Progenitor cell of endocrine pancreas (in vitro differentiated cells): Measurements from ENCODE around the gene ATP23. TPM values are rescaled to one million over a fixed set of nuclear protein-coding genes. Genes with fewer than 3 reads are reported as not detected.

Source experiments
- DNase-seq: peaks from one replicate; pipeline ENCODE4 v3.0.0; 2021; ENCODE audit warnings: low spot score; ENCODE audit not compliant: unreplicated experiment
- H3K27ac Mint-ChIP-seq: 2 replicates; pipeline ENCODE4 v1.8.0; 2021; ENCODE audit warnings: mild to moderate bottlenecking, moderate library complexity, mixed read lengths
- H3K27me3 Mint-ChIP-seq: 2 replicates; pipeline ENCODE4 v1.8.0; 2021; ENCODE audit warnings: mixed read lengths
- H3K36me3 Mint-ChIP-seq: 2 replicates; pipeline ENCODE4 v1.8.0; 2022; ENCODE audit warnings: mixed read lengths; ENCODE audit not compliant: insufficient read depth
- H3K4me1 Mint-ChIP-seq: 2 replicates; pipeline ENCODE4 v1.8.0; 2021; ENCODE audit warnings: low read depth, mixed read lengths
- H3K4me3 Mint-ChIP-seq: 2 replicates; pipeline ENCODE4 v1.8.0; 2021; ENCODE audit warnings: low read depth, mild to moderate bottlenecking, moderate library complexity, mixed read lengths
- H3K9me3 Mint-ChIP-seq: 2 replicates; pipeline ENCODE4 v1.8.0; 2021; ENCODE audit warnings: low read depth, mixed read lengths
- CTCF ChIP-seq: fragments of 200-600 bp; sonication (generic); IDR thresholded peaks from one replicate; pipeline ENCODE4 v1.5.0; 2021; ENCODE audit warnings: antibody characterized with exemption, mild to moderate bottlenecking; ENCODE audit not compliant: unreplicated experiment
- total RNA-seq: library from RNA; stranded (reverse); gene quantifications from 2 replicates; pipeline ENCODE4 v1.2.1, GENCODE V29; 2021

ATP23 gene
- total RNA-seq, 1 donor from 2014 or later: 6.0 TPM

GRCh38 chr12:58000499-58000898 is 59.1 kb downstream of the ATP23 start:
- no peak overlapping the region for H3K4me3 Mint-ChIP-seq
- H3K27me3 Mint-ChIP-seq: no peaks in the 10 kb centered on the region
- H3K27ac Mint-ChIP-seq: no peak overlapping the region
- DNase-seq: no peak
- no peaks in the 10 kb centered on the region for H3K36me3 Mint-ChIP-seq
- TF ChIP-seq CTCF: no peak
- peaks cover 28% of the 10 kb centered on the region for H3K9me3 Mint-ChIP-seq
- no peaks in the 10 kb centered on the region for H3K4me1 Mint-ChIP-seq

GRCh38 chr12:58007875-58008274 is 66.5 kb downstream of the ATP23 start:
- DNase-seq: no peak
- H3K27ac Mint-ChIP-seq: no peak overlapping the region
- no peaks in the 10 kb centered on the region for H3K4me1 Mint-ChIP-seq
- no peak overlapping the region for H3K4me3 Mint-ChIP-seq
- H3K27me3 Mint-ChIP-seq: no peaks in the 10 kb centered on the region
- H3K36me3 Mint-ChIP-seq: no peaks in the 10 kb centered on the region
- no peaks in the 10 kb centered on the region for H3K9me3 Mint-ChIP-seq
- TF ChIP-seq CTCF: no peak

GRCh38 chr12:58008634-58009033 is 67.3 kb downstream of the ATP23 start:
- Mint-ChIP-seq H3K4me3 (no peak overlapping the region), H3K27ac (no peak overlapping the region), H3K36me3 (no peaks in the 10 kb centered on the region), H3K4me1 (no peaks in the 10 kb centered on the region), H3K9me3 (no peaks in the 10 kb centered on the region), H3K27me3 (no peaks in the 10 kb centered on the region)
- DNase-seq: no peak
- no peak for TF ChIP-seq CTCF

Other genes starting within 250 kb of the ATP23 start
- gene OS9, start 247.4 kb upstream of the ATP23 start, total RNA-seq: 197 and 204 TPM in 2 replicates
- 0.29 TPM in 2 replicates for gene AGAP2, start 202.8 kb upstream of the ATP23 start, total RNA-seq
- gene TSPAN31, start 196.5 kb upstream of the ATP23 start, total RNA-seq: 24.2 and 31.3 TPM in 2 replicates
- 194 and 208 TPM in 2 replicates for gene CDK4, start 189.3 kb upstream of the ATP23 start, total RNA-seq
- gene MARCHF9, start 186.5 kb upstream of the ATP23 start, total RNA-seq: 33.8 and 34.3 TPM in 2 replicates
- gene CYP27B1, start 174.5 kb upstream of the ATP23 start, total RNA-seq: 2.0 and 2.5 TPM in 2 replicates
- gene METTL1, start 169.5 kb upstream of the ATP23 start, total RNA-seq: 23.3 and 27.5 TPM in 2 replicates
- gene EEF1AKMT3, start 169.0 kb upstream of the ATP23 start, total RNA-seq: 5.6 and 6.7 TPM in 2 replicates
- gene TSFM, start 158.8 kb upstream of the ATP23 start, total RNA-seq: 25.7 and 30.0 TPM in 2 replicates
- 3.9 and 4.4 TPM in 2 replicates for gene AVIL, start 122.8 kb upstream of the ATP23 start, total RNA-seq
- gene CTDSP2, start 94.8 kb upstream of the ATP23 start, total RNA-seq: 134 and 145 TPM in 2 replicates